C4-2B (cell line): ENCODE data around the gene THRB.

Experiments used
- CTCF ChIP-seq: fragments of 450-650 bp; conservative IDR thresholded peaks from 2 replicates; pipeline ENCODE4 v1.5.1; 2017; ENCODE audit warnings: mild to moderate bottlenecking
- ZFX ChIP-seq: fragments of 450-650 bp; IDR thresholded peaks from 2 replicates; pipeline ENCODE4 v1.6.1; 2017

- no peak for TF ChIP-seq CTCF
- TF ChIP-seq ZFX, result no peak
These were observed 24.4 kb downstream of the THRB start for GRCh38 chr3:24470277-24470676.
